Astrocyte (in vitro differentiated cells and primary cell): ENCODE measurements around the gene CABP7. TPM values are rescaled to one million over a fixed set of nuclear protein-coding genes. Genes with fewer than 3 reads are reported as not detected.

Experiments used
- DNase-seq: peaks from one replicate; pipeline ENCODE4 v3.0.0-alpha.2; 2010; ENCODE audit warnings: low read depth
- FAIRE-seq: peaks from 2 replicates; lab custom pipeline; 2011; peaks lifted over from hg19 to GRCh38; lab: Jason Lieb, UNC
- H2AFZ ChIP-seq: 2 replicates; pipeline ENCODE4 v1.6.0; 2012; ENCODE audit warnings: low read depth, low read length, inconsistent platforms
- H3K27ac ChIP-seq: 2 replicates; pipeline ENCODE4 v1.5.1; 2011; ENCODE audit warnings: low read depth, low read length, inconsistent platforms
- H3K27me3 ChIP-seq: 2 replicates; pipeline ENCODE4 v1.6.0; 2011; ENCODE audit warnings: low read length, inconsistent platforms; ENCODE audit not compliant: insufficient read depth
- H3K36me3 ChIP-seq: 2 replicates; pipeline ENCODE4 v1.5.1; 2011; ENCODE audit warnings: low read length, inconsistent platforms; ENCODE audit not compliant: insufficient read depth
- H3K4me1 ChIP-seq: 2 replicates; pipeline ENCODE4 v1.5.1; 2011; ENCODE audit warnings: low read length, inconsistent platforms; ENCODE audit not compliant: insufficient read depth
- H3K4me2 ChIP-seq: 2 replicates; pipeline ENCODE4 v1.6.0; 2012; ENCODE audit warnings: low read length, inconsistent platforms
- H3K4me3 ChIP-seq: 2 replicates; pipeline ENCODE4 v1.5.1; 2011; ENCODE audit warnings: low read depth, mild to moderate bottlenecking, low read length, inconsistent platforms; ENCODE audit not compliant: insufficient read depth
- H3K79me2 ChIP-seq: 2 replicates; pipeline ENCODE4 v1.6.0; 2012; ENCODE audit warnings: mild to moderate bottlenecking, low read length, inconsistent platforms; ENCODE audit not compliant: insufficient read depth
- H3K9ac ChIP-seq: 2 replicates; pipeline ENCODE4 v1.6.0; 2012; ENCODE audit warnings: mild to moderate bottlenecking, low read length, inconsistent platforms
- H3K9me3 ChIP-seq: 2 replicates; pipeline ENCODE4 v1.5.1; 2012; ENCODE audit warnings: low read depth, mild to moderate bottlenecking, low read length, inconsistent platforms; ENCODE audit not compliant: insufficient read depth
- H4K20me1 ChIP-seq: 2 replicates; pipeline ENCODE4 v1.6.0; 2012; ENCODE audit warnings: low read length, inconsistent platforms; ENCODE audit not compliant: insufficient read depth
- H3K27ac Mint-ChIP-seq: one replicate; pipeline ENCODE4 v1.8.0; 2021; ENCODE audit warnings: mild to moderate bottlenecking, mixed read lengths; ENCODE audit not compliant: unreplicated experiment
- H3K27me3 Mint-ChIP-seq: one replicate; pipeline ENCODE4 v1.8.0; 2021; ENCODE audit warnings: low read depth, mixed read lengths; ENCODE audit not compliant: unreplicated experiment
- H3K36me3 Mint-ChIP-seq: one replicate; pipeline ENCODE4 v1.8.0; 2021; ENCODE audit warnings: low read depth, mixed read lengths; ENCODE audit not compliant: unreplicated experiment
- H3K4me1 Mint-ChIP-seq: one replicate; pipeline ENCODE4 v1.8.0; 2021; ENCODE audit warnings: low read depth, mixed read lengths; ENCODE audit not compliant: unreplicated experiment
- H3K4me3 Mint-ChIP-seq: one replicate; pipeline ENCODE4 v1.8.0; 2021; ENCODE audit warnings: mild to moderate bottlenecking, moderate library complexity, mixed read lengths; ENCODE audit not compliant: unreplicated experiment
- H3K9me3 Mint-ChIP-seq: one replicate; pipeline ENCODE4 v1.8.0; 2021; ENCODE audit warnings: mild to moderate bottlenecking, mixed read lengths; ENCODE audit not compliant: unreplicated experiment
- EZH2 ChIP-seq: IDR thresholded peaks from 2 replicates; pipeline ENCODE4 v1.6.1; 2012; ENCODE audit warnings: mild to moderate bottlenecking, low read length, inconsistent platforms; ENCODE audit not compliant: insufficient read depth
- total RNA-seq: library from RNA; stranded (reverse); gene quantifications from 2 replicates; pipeline ENCODE4 v1.2.1, GENCODE V29; 2021
- TF ChIP-seq, protein P1 (sequence below): IDR thresholded peaks from 2 replicates; pipeline ENCODE4 v1.5.1; 2011; ENCODE audit warnings: low read depth, mild to moderate bottlenecking, inconsistent platforms, low read length, moderate library complexity; ENCODE audit not compliant: insufficient read depth

Gene CABP7
- total RNA-seq, 1 donor from 2014 or later: not detected

DNA sequence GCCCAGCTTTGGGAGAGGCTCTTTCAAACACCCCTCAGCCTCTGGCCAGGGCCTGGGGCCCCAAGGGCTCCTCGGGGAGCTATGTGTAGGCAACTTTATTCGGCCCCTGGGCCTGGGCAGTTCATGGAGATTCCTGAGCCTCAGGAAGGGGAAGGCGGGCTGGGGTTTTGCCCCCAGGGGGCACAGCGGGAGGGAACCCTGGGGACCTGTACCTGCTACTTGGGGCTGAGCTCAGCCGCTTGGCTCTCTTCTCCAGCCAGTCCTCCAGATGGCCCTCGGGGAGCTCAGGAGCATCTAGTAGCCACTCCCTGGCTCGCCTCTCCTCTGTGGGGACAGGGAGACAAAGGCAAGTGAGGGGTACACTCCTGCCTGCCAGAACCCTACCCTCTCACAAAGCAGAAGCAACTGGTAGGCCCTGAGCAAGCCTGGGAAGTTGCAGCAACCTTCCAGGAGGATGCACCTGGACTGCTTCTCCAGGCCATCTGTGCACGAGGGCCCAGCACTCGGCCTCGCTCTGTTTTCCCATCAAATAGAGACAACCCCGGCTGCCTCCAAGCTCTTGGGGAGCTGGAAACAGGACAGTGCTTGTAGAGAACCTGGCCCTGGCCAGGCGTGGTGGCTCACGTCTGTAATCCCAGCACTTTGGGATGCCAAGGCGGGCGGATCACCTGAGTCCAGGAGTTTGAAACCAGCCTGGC, 18.5 kb downstream of the CABP7 start:
- no peaks in the 10 kb centered on the region for H3K4me1 ChIP-seq
- no peaks in the 10 kb centered on the region for H3K27me3 ChIP-seq
- H3K9me3 Mint-ChIP-seq: no peaks in the 10 kb centered on the region
- H3K27me3 Mint-ChIP-seq: no peaks in the 10 kb centered on the region
- DNase-seq (no peak), FAIRE-seq (no peak)
- peaks cover 5% of the 10 kb centered on the region for H4K20me1 ChIP-seq
- H3K27ac ChIP-seq: no peak overlapping the region
- no peak overlapping the region for H2AFZ ChIP-seq
- H3K27ac Mint-ChIP-seq: no peak overlapping the region
- H3K79me2 ChIP-seq: no peaks in the 10 kb centered on the region
- TF ChIP-seq, protein P1, sequence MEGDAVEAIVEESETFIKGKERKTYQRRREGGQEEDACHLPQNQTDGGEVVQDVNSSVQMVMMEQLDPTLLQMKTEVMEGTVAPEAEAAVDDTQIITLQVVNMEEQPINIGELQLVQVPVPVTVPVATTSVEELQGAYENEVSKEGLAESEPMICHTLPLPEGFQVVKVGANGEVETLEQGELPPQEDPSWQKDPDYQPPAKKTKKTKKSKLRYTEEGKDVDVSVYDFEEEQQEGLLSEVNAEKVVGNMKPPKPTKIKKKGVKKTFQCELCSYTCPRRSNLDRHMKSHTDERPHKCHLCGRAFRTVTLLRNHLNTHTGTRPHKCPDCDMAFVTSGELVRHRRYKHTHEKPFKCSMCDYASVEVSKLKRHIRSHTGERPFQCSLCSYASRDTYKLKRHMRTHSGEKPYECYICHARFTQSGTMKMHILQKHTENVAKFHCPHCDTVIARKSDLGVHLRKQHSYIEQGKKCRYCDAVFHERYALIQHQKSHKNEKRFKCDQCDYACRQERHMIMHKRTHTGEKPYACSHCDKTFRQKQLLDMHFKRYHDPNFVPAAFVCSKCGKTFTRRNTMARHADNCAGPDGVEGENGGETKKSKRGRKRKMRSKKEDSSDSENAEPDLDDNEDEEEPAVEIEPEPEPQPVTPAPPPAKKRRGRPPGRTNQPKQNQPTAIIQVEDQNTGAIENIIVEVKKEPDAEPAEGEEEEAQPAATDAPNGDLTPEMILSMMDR: no peak
- no peak for TF ChIP-seq EZH2
- H3K4me3 Mint-ChIP-seq: no peak overlapping the region
- no peak overlapping the region for H3K4me2 ChIP-seq
- H3K4me1 Mint-ChIP-seq: no peaks in the 10 kb centered on the region
- no peak overlapping the region for H3K4me3 ChIP-seq
- no peak overlapping the region for H3K9ac ChIP-seq
- H3K9me3 ChIP-seq: no peaks in the 10 kb centered on the region
- peaks cover 2% of the 10 kb centered on the region for H3K36me3 ChIP-seq
- H3K36me3 Mint-ChIP-seq: peaks cover 19% of the 10 kb centered on the region

DNA sequence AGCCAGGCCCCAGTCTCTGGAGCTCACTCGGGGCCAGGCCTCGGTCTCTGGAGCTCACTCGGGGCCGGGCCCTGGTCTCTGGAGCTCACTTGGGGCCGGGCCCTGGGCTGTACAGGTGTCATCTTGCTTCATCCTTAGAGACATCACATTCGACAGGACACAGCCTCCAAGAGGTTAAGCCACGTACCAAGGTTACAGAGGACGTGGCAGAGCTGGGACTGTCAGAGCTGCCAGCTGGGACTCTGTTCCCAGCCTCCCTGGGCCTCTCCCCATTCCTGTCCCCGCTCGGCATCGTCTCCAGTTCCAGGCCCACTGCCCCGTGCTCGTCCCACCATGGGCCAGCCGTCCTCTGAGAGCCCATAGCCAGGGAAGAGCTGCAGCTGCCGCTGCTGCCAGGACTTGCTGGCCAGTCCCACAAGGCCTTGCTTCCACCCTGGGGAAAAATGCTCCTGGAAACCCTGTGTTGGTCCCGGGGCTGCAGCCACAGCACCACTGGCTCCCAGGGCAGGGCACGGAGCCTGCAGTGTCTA, 19.6 kb downstream of the CABP7 start:
- H3K4me2 ChIP-seq: no peak overlapping the region
- Mint-ChIP-seq H3K27ac (no peak overlapping the region), H3K27me3 (no peaks in the 10 kb centered on the region), H3K4me1 (no peaks in the 10 kb centered on the region), H3K4me3 (no peak overlapping the region), H3K9me3 (no peaks in the 10 kb centered on the region), H3K36me3 (peaks cover 19% of the 10 kb centered on the region)
- H3K4me3 ChIP-seq: no peak overlapping the region
- TF ChIP-seq EZH2: no peak
- TF ChIP-seq, protein P1: no peak
- H4K20me1 ChIP-seq: peaks cover 5% of the 10 kb centered on the region
- no peaks in the 10 kb centered on the region for H3K4me1 ChIP-seq
- H3K9me3 ChIP-seq: no peaks in the 10 kb centered on the region
- peaks cover 2% of the 10 kb centered on the region for H3K36me3 ChIP-seq
- no peaks in the 10 kb centered on the region for H3K79me2 ChIP-seq
- DNase-seq (no peak), FAIRE-seq (no peak)
- H3K9ac ChIP-seq: no peak overlapping the region
- H2AFZ ChIP-seq: no peak overlapping the region
- no peaks in the 10 kb centered on the region for H3K27me3 ChIP-seq
- H3K27ac ChIP-seq: no peak overlapping the region

DNA sequence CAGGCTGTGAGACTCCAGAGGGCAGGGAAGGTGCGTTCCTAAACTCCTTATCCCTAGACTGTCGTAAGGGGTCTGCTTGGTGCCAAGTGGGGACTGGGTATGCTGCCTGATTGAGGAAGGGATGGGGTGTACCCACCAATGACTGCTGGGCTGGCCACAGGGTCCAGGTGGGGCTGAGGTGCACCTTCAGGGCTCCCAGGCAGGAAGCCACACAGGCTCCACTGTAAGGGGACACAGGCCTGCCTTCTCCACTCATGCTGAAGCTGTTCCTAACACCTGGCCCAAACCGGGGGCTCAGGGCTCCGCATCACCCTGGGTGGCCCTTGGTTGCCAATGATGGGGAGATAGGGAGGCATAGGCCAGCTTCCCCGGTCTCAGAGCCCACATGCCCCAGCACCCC, 20.4 kb downstream of the CABP7 start:
- Histone ChIP-seq H3K9ac (no peak overlapping the region), H3K79me2 (no peaks in the 10 kb centered on the region), H2AFZ (no peak overlapping the region), H3K4me1 (no peaks in the 10 kb centered on the region), H3K4me3 (no peak overlapping the region), H3K4me2 (no peak overlapping the region), H3K27me3 (no peaks in the 10 kb centered on the region), H3K36me3 (peaks cover 2% of the 10 kb centered on the region), H4K20me1 (peaks cover 5% of the 10 kb centered on the region), H3K9me3 (no peaks in the 10 kb centered on the region), H3K27ac (no peak overlapping the region)
- DNase-seq (no peak), FAIRE-seq (no peak)
- Mint-ChIP-seq H3K9me3 (no peaks in the 10 kb centered on the region), H3K4me1 (no peaks in the 10 kb centered on the region), H3K36me3 (peaks cover 20% of the 10 kb centered on the region), H3K4me3 (no peak overlapping the region), H3K27ac (no peak overlapping the region), H3K27me3 (no peaks in the 10 kb centered on the region)
- no peak for TF ChIP-seq EZH2
- TF ChIP-seq, protein P1: no peak
